Tibial nerve (tissue), 4 donors: Measurements from ENCODE around the gene POLK.

Experiments used
- CTCF ChIP-seq, 5 experiments: fragments of 200-600 bp in 3 of 5; fragments of 450-650 bp in 2 of 5; sonication (generic) in 3 of 5; IDR thresholded peaks; one replicate each; pipeline ENCODE4 v1.5.1; 2016 to 2019; ENCODE audit warnings: antibody characterized with exemption in 5 of 5, mild to moderate bottlenecking in 3 of 5, moderate library complexity in 2 of 5
- EP300 ChIP-seq, 2 donors: sonication (generic); formaldehyde crosslinking; IDR thresholded peaks; one replicate each; pipeline ENCODE4 v1.6.1; 2017; ENCODE audit warnings: antibody characterized with exemption in 2 of 2, mild to moderate bottlenecking in 1 of 2
- POLR2A ChIP-seq, 2 donors: fragments of 450-650 bp; IDR thresholded peaks; one replicate each; pipeline ENCODE4 v1.6.1; 2017; ENCODE audit warnings: antibody characterized with exemption in 2 of 2, mild to moderate bottlenecking in 2 of 2, moderate library complexity in 2 of 2

GRCh38 chr5:75601567-75601966, 89.9 kb downstream of the POLK start:
- no peak for TF ChIP-seq POLR2A (IDR thresholded peaks at IDR 0.05)
- no peak for TF ChIP-seq CTCF (IDR thresholded peaks at IDR 0.05)
- no peak for TF ChIP-seq EP300 (IDR thresholded peaks at IDR 0.05)
